Type B pancreatic cell (in vitro differentiated cells): ENCODE data around the gene APOL2. TPM values are rescaled to one million over a fixed set of nuclear protein-coding genes. Genes with fewer than 3 reads are reported as not detected.

Experiments used
- DNase-seq: peaks from one replicate; pipeline ENCODE4 v3.0.0; 2021; ENCODE audit warnings: mixed read lengths; ENCODE audit not compliant: unreplicated experiment; ENCODE audit errors: extremely low spot score
- H3K27ac Mint-ChIP-seq: 2 replicates; pipeline ENCODE4 v1.8.0; 2021; ENCODE audit warnings: mild to moderate bottlenecking, mixed read lengths
- H3K27me3 Mint-ChIP-seq: 2 replicates; pipeline ENCODE4 v1.8.0; 2021; ENCODE audit warnings: mixed read lengths
- H3K36me3 Mint-ChIP-seq: 2 replicates; pipeline ENCODE4 v1.8.0; 2021; ENCODE audit warnings: mixed read lengths
- H3K4me1 Mint-ChIP-seq: one replicate; pipeline ENCODE4 v1.8.0; 2021; ENCODE audit warnings: mixed read lengths; ENCODE audit not compliant: unreplicated experiment
- H3K4me3 Mint-ChIP-seq: 2 replicates; pipeline ENCODE4 v1.8.0; 2021; ENCODE audit warnings: mild to moderate bottlenecking, mixed read lengths
- H3K9me3 Mint-ChIP-seq: 2 replicates; pipeline ENCODE4 v1.8.0; 2021; ENCODE audit warnings: mixed read lengths
- CTCF ChIP-seq: fragments of 200-600 bp; sonication (generic); conservative IDR thresholded peaks from 2 replicates; pipeline ENCODE4 v1.5.0; 2021; ENCODE audit warnings: antibody characterized with exemption, mild to moderate bottlenecking
- total RNA-seq: library from RNA; stranded (reverse); gene quantifications from 2 replicates; pipeline ENCODE4 v1.2.1, GENCODE V29; 2021; ENCODE audit warnings: low replicate concordance

APOL2 gene
- total RNA-seq, 1 donor from 2014 or later, result 23.7 TPM

GRCh38 chr22:36222887-36223450 is 16.4 kb downstream of the APOL2 start:
- DNase-seq, result no peak
- Mint-ChIP-seq H3K27ac (no peak overlapping the region), H3K36me3 (peaks cover 3% of the 10 kb centered on the region), H3K4me3 (no peak overlapping the region), H3K27me3 (no peaks in the 10 kb centered on the region), H3K9me3 (no peaks in the 10 kb centered on the region), H3K4me1 (peaks cover 22% of the 10 kb centered on the region)
- no peak for TF ChIP-seq CTCF

GRCh38 chr22:36221799-36222751 is 17.3 kb downstream of the APOL2 start:
- TF ChIP-seq CTCF, result peak; percentile 73
- Mint-ChIP-seq H3K27me3 (no peaks in the 10 kb centered on the region), H3K36me3 (peaks cover 3% of the 10 kb centered on the region), H3K27ac (peak overlapping the region; percentile 9), H3K4me1 (peaks cover 22% of the 10 kb centered on the region), H3K4me3 (no peak overlapping the region), H3K9me3 (no peaks in the 10 kb centered on the region)
- no peak for DNase-seq

- Mint-ChIP-seq H3K4me3 (no peak overlapping the region), H3K27me3 (peaks cover 2% of the 10 kb centered on the region), H3K4me1 (peaks cover 24% of the 10 kb centered on the region), H3K27ac (no peak overlapping the region), H3K36me3 (no peaks in the 10 kb centered on the region), H3K9me3 (no peaks in the 10 kb centered on the region)
- DNase-seq, result no peak
- TF ChIP-seq CTCF, result no peak
Observed at GRCh38 chr22:36220451-36220921, 18.8 kb downstream of the APOL2 start.

- no peaks in the 10 kb centered on the region for H3K9me3 Mint-ChIP-seq
- H3K27ac Mint-ChIP-seq, result no peak overlapping the region
- peaks cover 4% of the 10 kb centered on the region for H3K27me3 Mint-ChIP-seq
- no peak for TF ChIP-seq CTCF
- H3K4me3 Mint-ChIP-seq, result no peak overlapping the region
- DNase-seq, result no peak
- H3K36me3 Mint-ChIP-seq, result no peaks in the 10 kb centered on the region
- peaks cover 37% of the 10 kb centered on the region for H3K4me1 Mint-ChIP-seq
Observed at GRCh38 chr22:36218648-36219193, 20.6 kb downstream of the APOL2 start.

GRCh38 chr22:36215981-36216380 is 23.3 kb downstream of the APOL2 start:
- Mint-ChIP-seq H3K4me3 (no peak overlapping the region), H3K27me3 (peaks cover 4% of the 10 kb centered on the region), H3K9me3 (peaks cover 8% of the 10 kb centered on the region), H3K27ac (no peak overlapping the region), H3K4me1 (peaks cover 27% of the 10 kb centered on the region), H3K36me3 (no peaks in the 10 kb centered on the region)
- no peak for DNase-seq
- no peak for TF ChIP-seq CTCF
